ENCODE data around the gene CLPSL1.

CLPSL1 gene

GRCh38 chr6:35801148-35801547 is 20.3 kb downstream of the CLPSL1 start:
- Histone ChIP-seq H3K36me3 (ENCODE audit: insufficient read depth, low read length) (no peaks in the 10 kb centered on the region), H3K27me3 (ENCODE audit: insufficient read depth, low read length) (no peaks in the 10 kb centered on the region), H3K9ac (ENCODE audit: low read depth, low read length) (no peak overlapping the region), H3K27ac (ENCODE audit: low read depth, low read length) (no peak overlapping the region), H3K4me3 (ENCODE audit: low read length) (no peak overlapping the region), H3K4me1 (ENCODE audit: insufficient read depth, low read length) (0 out of 2 replicates have a peak, but pooled peaks cover 9% of the 10 kb centered on the region), H3K9me3 (ENCODE audit: insufficient read depth, low read depth, low read length) (no peaks in the 10 kb centered on the region)
- 72% methylated on average over 2 of the region's 3 CpGs for WGBS

GRCh38 chr6:35804996-35805736 is 24.3 kb downstream of the CLPSL1 start, which contains the start of gene LHFPL5:
LHFPL5 (plus strand) TSS chr6:35805352; CDS start chr6:35805671, 319 bp downstream.
- H3K9me3 ChIP-seq (ENCODE audit: insufficient read depth, low read depth, low read length), result no peaks in the 10 kb centered on the region
- 0 out of 2 replicates have a peak, but pooled peaks cover 8% of the 10 kb centered on the region for H3K4me1 ChIP-seq (ENCODE audit: insufficient read depth, low read length)
- H3K27ac ChIP-seq (ENCODE audit: low read depth, low read length), result no peak within 1 kb of the TSS
- no peak within 1 kb of the TSS for H3K9ac ChIP-seq (ENCODE audit: low read depth, low read length)
- H3K36me3 ChIP-seq (ENCODE audit: insufficient read depth, low read length), result no peaks in the 10 kb centered on the region
- peak within 1 kb of the TSS; percentile 65 for H3K4me3 ChIP-seq (ENCODE audit: low read length)
- WGBS, result 13% methylated on average over 40 of the region's 40 CpGs
- no peaks in the 10 kb centered on the region for H3K27me3 ChIP-seq (ENCODE audit: insufficient read depth, low read length)

GRCh38 chr6:35808688-35809087 is 27.9 kb downstream of the CLPSL1 start:
- H3K27ac ChIP-seq (ENCODE audit: low read depth, low read length), result no peak overlapping the region
- no peaks in the 10 kb centered on the region for H3K36me3 ChIP-seq (ENCODE audit: insufficient read depth, low read length)
- no peak overlapping the region for H3K4me3 ChIP-seq (ENCODE audit: low read length)
- H3K9ac ChIP-seq (ENCODE audit: low read depth, low read length), result no peak overlapping the region
- H3K27me3 ChIP-seq (ENCODE audit: insufficient read depth, low read length), result no peaks in the 10 kb centered on the region
- H3K4me1 ChIP-seq (ENCODE audit: insufficient read depth, low read length), result 0 out of 2 replicates have a peak, but pooled peaks cover 3% of the 10 kb centered on the region
- H3K9me3 ChIP-seq (ENCODE audit: insufficient read depth, low read depth, low read length), result no peaks in the 10 kb centered on the region
- WGBS, result 59% methylated on average over 3 of the region's 3 CpGs

DNA sequence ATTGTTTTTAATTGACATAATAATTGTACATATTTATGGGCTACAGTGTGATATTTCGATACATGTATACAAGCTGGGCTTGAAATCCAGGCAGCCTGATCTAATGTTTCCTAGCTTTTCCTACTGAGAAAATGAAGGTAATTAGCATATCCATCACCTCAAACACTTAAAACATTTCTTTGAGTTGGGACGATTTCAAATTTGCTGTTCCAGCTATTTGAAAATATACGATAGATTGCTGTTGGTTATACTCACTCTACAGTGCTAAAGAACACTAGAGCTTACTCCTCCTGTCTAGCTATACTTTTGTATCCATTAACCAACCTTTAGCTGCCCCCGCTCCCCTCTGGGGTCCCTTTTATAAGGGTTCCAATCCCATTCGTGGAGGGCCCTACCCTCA is 29.0 kb downstream of the CLPSL1 start:
- Histone ChIP-seq H3K27ac (ENCODE audit: low read depth, low read length) (no peak overlapping the region), H3K36me3 (ENCODE audit: insufficient read depth, low read length) (no peaks in the 10 kb centered on the region), H3K27me3 (ENCODE audit: insufficient read depth, low read length) (no peaks in the 10 kb centered on the region), H3K4me1 (ENCODE audit: insufficient read depth, low read length) (0 out of 2 replicates have a peak, but pooled peaks cover 3% of the 10 kb centered on the region), H3K9me3 (ENCODE audit: insufficient read depth, low read depth, low read length) (no peaks in the 10 kb centered on the region), H3K4me3 (ENCODE audit: low read length) (no peak overlapping the region), H3K9ac (ENCODE audit: low read depth, low read length) (no peak overlapping the region)
- 85% methylated on average over 4 of the region's 5 CpGs for WGBS

- Histone ChIP-seq H3K4me1 (ENCODE audit: insufficient read depth, low read length) (0 out of 2 replicates have a peak, but pooled peaks cover 3% of the 10 kb centered on the region), H3K27ac (ENCODE audit: low read depth, low read length) (no peak overlapping the region), H3K36me3 (ENCODE audit: insufficient read depth, low read length) (no peaks in the 10 kb centered on the region), H3K27me3 (ENCODE audit: insufficient read depth, low read length) (no peaks in the 10 kb centered on the region), H3K4me3 (ENCODE audit: low read length) (no peak overlapping the region), H3K9me3 (ENCODE audit: insufficient read depth, low read depth, low read length) (no peaks in the 10 kb centered on the region), H3K9ac (ENCODE audit: low read depth, low read length) (no peak overlapping the region)
- WGBS, result 90% methylated on average over 14 of the region's 14 CpGs
These were observed 30.3 kb downstream of the CLPSL1 start for GRCh38 chr6:35810971-35811698.

GRCh38 chr6:35811699-35811995 is 30.8 kb downstream of the CLPSL1 start:
- H3K27ac ChIP-seq (ENCODE audit: low read depth, low read length), result no peak overlapping the region
- H3K9ac ChIP-seq (ENCODE audit: low read depth, low read length), result no peak overlapping the region
- WGBS, result 89% methylated on average over 6 of the region's 6 CpGs
- no peaks in the 10 kb centered on the region for H3K9me3 ChIP-seq (ENCODE audit: insufficient read depth, low read depth, low read length)
- no peaks in the 10 kb centered on the region for H3K36me3 ChIP-seq (ENCODE audit: insufficient read depth, low read length)
- 0 out of 2 replicates have a peak, but pooled peaks cover 3% of the 10 kb centered on the region for H3K4me1 ChIP-seq (ENCODE audit: insufficient read depth, low read length)
- no peaks in the 10 kb centered on the region for H3K27me3 ChIP-seq (ENCODE audit: insufficient read depth, low read length)
- H3K4me3 ChIP-seq (ENCODE audit: low read length), result no peak overlapping the region

GRCh38 chr6:35817515-35817914 is 36.7 kb downstream of the CLPSL1 start:
- Histone ChIP-seq H3K4me3 (ENCODE audit: low read length) (no peak overlapping the region), H3K27me3 (ENCODE audit: insufficient read depth, low read length) (no peaks in the 10 kb centered on the region), H3K36me3 (ENCODE audit: insufficient read depth, low read length) (no peaks in the 10 kb centered on the region), H3K9me3 (ENCODE audit: insufficient read depth, low read depth, low read length) (peaks cover 13% of the 10 kb centered on the region; the same call in 1 of the 2 replicates), H3K9ac (ENCODE audit: low read depth, low read length) (no peak overlapping the region), H3K27ac (ENCODE audit: low read depth, low read length) (no peak overlapping the region), H3K4me1 (ENCODE audit: insufficient read depth, low read length) (no peaks in the 10 kb centered on the region)

DNA sequence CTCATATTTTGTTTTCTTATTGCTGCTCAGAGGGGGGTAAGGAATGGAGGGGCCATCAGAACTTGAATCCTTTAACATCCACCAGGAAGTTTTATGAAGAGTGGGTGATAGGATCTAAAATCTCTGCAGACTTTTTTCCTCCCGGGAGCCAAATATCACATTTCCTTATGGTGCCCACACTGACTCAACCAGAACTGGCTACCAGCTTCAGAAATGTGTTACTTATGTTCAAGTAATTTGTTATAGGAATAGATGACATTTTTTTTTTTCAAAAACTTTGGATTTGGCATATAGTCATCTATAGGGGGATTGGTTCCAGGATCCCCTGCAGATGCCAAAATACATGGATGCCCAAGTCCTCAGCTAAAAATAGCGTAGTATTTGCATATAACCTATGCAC is 42.8 kb downstream of the CLPSL1 start:
- WGBS, result 100% methylated on average over 1 of the region's 2 CpGs

GRCh38 chr6:35824552-35825192 is 43.9 kb downstream of the CLPSL1 start:
- no peaks in the 10 kb centered on the region for H3K27me3 ChIP-seq (ENCODE audit: insufficient read depth, low read length)
- no peak overlapping the region for H3K9ac ChIP-seq (ENCODE audit: low read depth, low read length)
- 90% methylated on average over 5 of the region's 5 CpGs for WGBS
- H3K4me1 ChIP-seq (ENCODE audit: insufficient read depth, low read length), result no peaks in the 10 kb centered on the region
- H3K36me3 ChIP-seq (ENCODE audit: insufficient read depth, low read length), result no peaks in the 10 kb centered on the region
- H3K9me3 ChIP-seq (ENCODE audit: insufficient read depth, low read depth, low read length), result no peaks in the 10 kb centered on the region
- H3K27ac ChIP-seq (ENCODE audit: low read depth, low read length), result no peak overlapping the region
- no peak overlapping the region for H3K4me3 ChIP-seq (ENCODE audit: low read length)

More for the DNA sequence above, 42.8 kb downstream of the CLPSL1 start:
- Histone ChIP-seq H3K27ac (ENCODE audit: low read depth, low read length) (no peak overlapping the region), H3K4me1 (ENCODE audit: insufficient read depth, low read length) (no peaks in the 10 kb centered on the region), H3K9me3 (ENCODE audit: insufficient read depth, low read depth, low read length) (no peaks in the 10 kb centered on the region), H3K9ac (ENCODE audit: low read depth, low read length) (no peak overlapping the region), H3K36me3 (ENCODE audit: insufficient read depth, low read length) (no peaks in the 10 kb centered on the region), H3K27me3 (ENCODE audit: insufficient read depth, low read length) (no peaks in the 10 kb centered on the region), H3K4me3 (ENCODE audit: low read length) (no peak overlapping the region)

DNA sequence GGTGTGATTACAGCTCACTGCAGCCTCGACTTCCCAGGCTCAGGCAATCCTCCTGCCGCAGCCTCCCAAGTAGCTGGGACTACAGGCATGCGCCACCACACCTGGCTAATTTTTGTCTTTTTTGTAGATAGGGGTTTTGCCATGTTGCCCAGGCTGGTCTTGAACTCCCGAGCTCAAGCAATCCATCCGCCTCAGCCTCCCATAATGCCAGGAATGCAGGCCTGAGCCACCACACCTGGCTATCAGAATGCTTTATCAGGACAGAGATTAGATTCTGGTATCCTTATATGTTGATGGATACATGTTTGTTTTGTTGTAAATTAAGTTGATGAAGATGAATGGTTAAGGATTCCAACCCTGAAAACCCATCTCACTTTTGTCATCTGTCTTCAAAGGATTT is 48.5 kb downstream of the CLPSL1 start:
- Histone ChIP-seq H3K4me3 (ENCODE audit: low read length) (no peak overlapping the region), H3K27me3 (ENCODE audit: insufficient read depth, low read length) (no peaks in the 10 kb centered on the region), H3K27ac (ENCODE audit: low read depth, low read length) (no peak overlapping the region), H3K36me3 (ENCODE audit: insufficient read depth, low read length) (peaks cover 20% of the 10 kb centered on the region), H3K9ac (ENCODE audit: low read depth, low read length) (no peak overlapping the region), H3K9me3 (ENCODE audit: insufficient read depth, low read depth, low read length) (no peaks in the 10 kb centered on the region), H3K4me1 (ENCODE audit: insufficient read depth, low read length) (no peaks in the 10 kb centered on the region)
- 99% methylated on average over 5 of the region's 5 CpGs for WGBS

Measured in HUES64 (cell line).